HFF-Myc (cell line): Measurements from ENCODE around the gene SLC30A1.

Experiments
- DNase-seq: peaks from one replicate; pipeline ENCODE4 v3.0.0-alpha.2; 2011; ENCODE audit warnings: low read depth; ENCODE audit errors: extremely low read depth
- H3K4me3 ChIP-seq: replicated peaks from 2 replicates; pipeline ENCODE4 v1.5.1; 2011; ENCODE audit warnings: low read depth, mild to moderate bottlenecking, control low read depth, low read length
- TF ChIP-seq, protein P1 (sequence below): IDR thresholded peaks from 2 replicates; pipeline ENCODE4 v1.5.1; 2012; ENCODE audit warnings: mild to moderate bottlenecking, low read depth, low read length, control low read depth; ENCODE audit errors: missing control alignments

The SLC30A1 gene

DNA sequence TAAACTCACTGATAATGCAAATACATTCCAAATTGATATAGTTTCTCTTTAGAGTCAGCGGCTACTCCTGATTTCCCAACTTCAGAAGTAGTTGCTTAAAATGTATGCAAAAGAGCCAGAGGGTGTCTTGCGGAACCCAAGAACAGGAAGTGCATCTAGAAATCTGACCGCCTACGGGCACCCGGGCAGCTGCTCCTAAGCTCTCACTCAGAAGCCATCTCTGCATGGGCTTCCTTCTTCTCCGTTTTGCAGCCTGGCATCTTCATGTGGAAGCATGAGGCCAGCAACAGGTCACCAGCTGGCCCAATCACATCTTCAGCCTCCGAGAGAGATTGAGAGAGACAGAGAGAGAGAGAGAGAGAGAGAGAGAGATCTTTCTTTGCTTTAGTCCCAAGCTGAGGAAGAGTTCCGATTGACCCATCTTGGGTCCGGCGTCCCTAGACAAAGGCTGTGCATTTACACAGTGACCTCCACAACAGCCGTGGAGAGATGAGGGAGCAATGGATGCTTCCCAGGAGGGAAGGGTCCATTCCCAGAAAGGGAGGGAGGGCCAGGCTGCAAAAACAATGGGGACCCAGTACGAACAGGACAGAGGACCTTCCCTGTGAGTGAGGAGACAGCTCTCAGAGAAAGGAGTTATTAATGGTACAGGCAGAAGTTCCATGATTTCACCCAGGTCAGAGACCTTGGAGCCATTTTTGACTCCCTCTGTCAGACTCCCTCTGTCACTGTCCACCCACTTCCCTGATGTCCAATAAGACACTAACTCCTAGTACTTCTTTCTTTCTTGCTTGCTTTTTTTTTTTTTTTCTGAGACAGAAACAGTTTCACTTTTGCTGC, 28.2 kb upstream of the SLC30A1 start:
- TF ChIP-seq, protein P1, sequence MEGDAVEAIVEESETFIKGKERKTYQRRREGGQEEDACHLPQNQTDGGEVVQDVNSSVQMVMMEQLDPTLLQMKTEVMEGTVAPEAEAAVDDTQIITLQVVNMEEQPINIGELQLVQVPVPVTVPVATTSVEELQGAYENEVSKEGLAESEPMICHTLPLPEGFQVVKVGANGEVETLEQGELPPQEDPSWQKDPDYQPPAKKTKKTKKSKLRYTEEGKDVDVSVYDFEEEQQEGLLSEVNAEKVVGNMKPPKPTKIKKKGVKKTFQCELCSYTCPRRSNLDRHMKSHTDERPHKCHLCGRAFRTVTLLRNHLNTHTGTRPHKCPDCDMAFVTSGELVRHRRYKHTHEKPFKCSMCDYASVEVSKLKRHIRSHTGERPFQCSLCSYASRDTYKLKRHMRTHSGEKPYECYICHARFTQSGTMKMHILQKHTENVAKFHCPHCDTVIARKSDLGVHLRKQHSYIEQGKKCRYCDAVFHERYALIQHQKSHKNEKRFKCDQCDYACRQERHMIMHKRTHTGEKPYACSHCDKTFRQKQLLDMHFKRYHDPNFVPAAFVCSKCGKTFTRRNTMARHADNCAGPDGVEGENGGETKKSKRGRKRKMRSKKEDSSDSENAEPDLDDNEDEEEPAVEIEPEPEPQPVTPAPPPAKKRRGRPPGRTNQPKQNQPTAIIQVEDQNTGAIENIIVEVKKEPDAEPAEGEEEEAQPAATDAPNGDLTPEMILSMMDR = no peak
- H3K4me3 ChIP-seq = no peak overlapping the region
- no peak for DNase-seq

DNA sequence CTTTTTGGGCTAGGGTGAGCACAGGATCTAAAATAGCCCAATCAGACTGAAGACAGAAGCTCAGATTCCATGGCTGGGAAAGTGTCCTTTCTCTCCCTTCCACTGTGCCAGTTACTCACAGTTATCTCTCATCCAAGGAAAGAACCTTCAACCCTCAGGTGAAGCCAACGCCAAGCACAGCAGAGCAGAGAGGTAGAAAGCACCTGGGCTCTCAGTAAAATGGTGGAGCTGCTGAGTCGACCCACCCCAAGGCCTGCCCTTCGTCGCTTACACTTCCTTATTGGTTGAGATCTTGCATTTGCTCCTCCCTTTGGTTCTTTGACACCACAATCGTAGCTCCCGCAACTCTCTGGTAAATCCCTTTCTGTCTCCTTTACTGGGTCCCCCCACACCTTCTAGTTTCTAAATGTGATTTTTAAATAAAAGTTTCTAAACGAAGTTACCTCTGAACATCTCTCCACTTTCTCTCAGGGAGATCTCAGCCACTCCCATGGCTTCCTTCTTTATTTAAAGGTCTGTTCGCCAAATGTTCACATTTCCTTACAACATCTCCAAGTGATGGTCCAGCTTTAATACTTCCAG, 27.5 kb upstream of the SLC30A1 start:
- no peak for DNase-seq
- no peak overlapping the region for H3K4me3 ChIP-seq
- TF ChIP-seq, protein P1 = no peak

DNA sequence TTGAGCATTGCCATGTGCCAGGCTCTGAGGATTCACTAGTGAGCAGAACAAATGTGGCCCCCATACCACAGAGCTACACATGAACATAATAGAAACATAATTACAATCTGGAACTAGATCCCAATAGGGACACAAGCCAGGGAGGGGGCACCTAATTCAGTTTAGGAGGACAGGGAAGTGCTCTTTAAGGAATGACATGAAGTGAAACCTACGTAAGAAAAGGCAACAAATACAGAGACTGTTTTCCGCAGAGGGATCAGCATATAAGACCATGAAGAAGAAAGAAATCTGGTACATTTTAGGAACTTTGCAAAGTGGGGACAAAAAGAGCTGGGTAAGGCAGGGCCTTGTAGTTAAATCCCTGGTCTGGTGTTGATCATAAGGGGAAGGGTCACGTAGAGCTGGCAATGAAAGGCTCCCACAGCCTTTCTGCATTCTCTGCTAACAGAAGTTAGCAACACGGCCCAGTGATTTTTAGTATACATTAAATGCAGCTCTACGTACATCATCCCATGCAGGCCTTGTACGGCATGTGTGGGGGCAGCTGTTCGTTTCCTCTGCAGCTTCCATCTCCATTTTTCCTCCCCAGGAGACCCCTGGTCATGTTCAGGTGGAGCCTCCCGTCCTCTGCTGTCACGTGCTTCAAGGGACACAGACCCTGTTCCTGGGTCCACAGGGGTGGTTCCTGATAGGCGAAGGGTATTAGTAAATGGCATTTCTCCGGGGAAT, 26.8 kb upstream of the SLC30A1 start:
- DNase-seq = no peak
- no peak overlapping the region for H3K4me3 ChIP-seq
- TF ChIP-seq, protein P1 = no peak

DNA sequence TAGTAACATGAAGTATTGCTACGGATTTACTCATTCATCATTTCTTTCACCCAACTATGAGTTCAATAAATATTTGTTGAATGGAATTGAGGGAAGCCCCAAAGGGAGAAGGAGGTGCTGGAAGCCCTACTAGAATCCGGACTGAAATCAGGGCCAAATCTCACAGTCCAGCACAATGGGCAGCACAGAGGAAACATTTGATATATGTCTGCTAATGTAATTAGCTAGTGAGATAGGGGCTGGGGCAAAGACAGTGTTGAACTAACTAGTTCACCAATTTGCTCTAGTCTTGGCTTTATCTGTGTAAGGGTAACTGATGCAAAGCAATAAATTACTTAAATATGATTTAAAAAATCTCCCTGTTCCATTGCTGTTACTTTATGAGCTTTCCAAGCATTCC, 26.1 kb upstream of the SLC30A1 start:
- no peak for DNase-seq
- TF ChIP-seq, protein P1 = no peak
- no peak overlapping the region for H3K4me3 ChIP-seq

DNA sequence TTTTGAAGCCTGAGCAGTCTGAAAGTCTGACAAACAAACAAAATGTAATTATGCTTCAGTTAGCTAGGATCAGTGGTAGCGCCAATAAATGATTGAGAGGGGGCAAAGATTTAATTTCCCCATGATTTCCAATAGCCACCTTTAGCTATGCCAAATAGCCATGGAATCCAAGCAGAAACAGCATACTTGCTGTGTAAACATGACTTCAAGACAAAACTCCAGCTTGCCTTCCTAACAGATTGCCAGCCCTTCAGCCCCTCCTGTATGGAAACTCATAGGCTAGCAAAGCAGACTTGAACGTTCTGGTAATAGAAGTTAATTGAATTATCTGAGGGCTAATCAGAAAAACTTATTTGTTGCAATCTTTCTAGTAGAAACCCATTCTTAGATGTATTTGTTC, 25.6 kb upstream of the SLC30A1 start:
- no peak for DNase-seq
- H3K4me3 ChIP-seq = no peak overlapping the region
- TF ChIP-seq, protein P1 = no peak

DNA sequence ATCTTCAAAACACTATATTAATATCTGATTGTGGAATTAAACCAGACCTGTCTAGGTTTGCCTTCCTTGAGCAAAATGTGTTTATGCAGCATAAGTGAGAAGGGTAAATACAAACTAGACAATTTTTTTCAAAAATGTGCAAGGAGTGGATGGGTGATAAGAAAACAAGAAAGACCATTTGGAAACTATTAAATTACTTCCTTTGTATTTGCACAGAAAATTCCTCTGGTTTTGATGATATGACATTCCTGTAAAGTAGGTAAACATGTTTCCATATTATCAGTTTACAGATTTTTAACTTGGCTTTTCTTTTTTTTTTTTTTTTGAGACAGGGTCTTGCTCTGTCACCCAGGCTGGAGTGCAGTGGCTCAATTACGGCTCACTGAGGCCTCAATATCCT, 24.8 kb upstream of the SLC30A1 start:
- TF ChIP-seq, protein P1 = no peak
- H3K4me3 ChIP-seq = no peak overlapping the region
- no peak for DNase-seq
